GM21423 (cell line): ENCODE measurements around the gene HSPBAP1.
"Not testable (repeated sequence)": the region's sequence is repeated elsewhere in the genome, so short reads cannot be mapped to it uniquely, and the experiment has no call there.

ENCODE experiments used
- ATAC-seq: cut with Tn5 transposase; IDR thresholded peaks from one replicate; pipeline ENCODE4 v1.9.1; 2021; ENCODE audit warnings: mild to moderate bottlenecking, moderate library complexity; ENCODE audit not compliant: unreplicated experiment

The HSPBAP1 gene

DNA sequence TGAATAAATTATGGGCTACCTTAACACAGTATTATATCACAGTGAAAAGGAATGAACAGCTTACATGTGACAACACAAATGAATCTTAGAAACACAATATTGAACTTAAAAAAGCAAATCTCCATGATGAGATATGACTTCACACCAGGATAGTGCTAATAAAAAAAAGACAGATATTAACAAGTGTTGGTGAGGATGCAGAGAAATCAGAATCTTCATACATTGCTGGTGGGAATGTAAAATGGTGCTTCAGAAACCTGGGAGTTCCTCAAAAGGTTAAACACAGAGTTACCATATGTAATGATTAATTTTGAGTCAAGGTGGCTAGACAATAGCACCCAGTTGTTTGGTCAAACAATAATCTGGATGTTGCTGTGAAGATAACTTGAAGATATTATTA is 51.4 kb downstream of the HSPBAP1 start:
- ATAC-seq = no peak

DNA sequence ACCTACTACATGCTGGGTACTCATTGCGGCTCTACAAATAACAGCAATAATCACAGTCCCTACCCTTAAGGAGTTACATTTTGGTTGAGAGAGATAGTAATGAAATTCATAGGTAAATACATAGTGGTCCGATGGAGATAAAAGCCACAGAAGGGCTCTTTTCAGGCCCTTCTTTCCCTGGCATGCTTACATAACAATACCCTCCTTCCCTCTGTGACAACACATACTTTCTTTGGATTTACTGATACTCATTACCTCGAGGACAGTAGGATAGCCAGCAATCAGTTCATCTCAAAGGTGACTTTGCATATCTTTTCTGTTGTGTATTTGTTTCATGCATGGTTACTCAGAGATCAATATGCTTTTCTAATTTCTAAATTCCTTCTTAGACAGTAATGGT is 54.5 kb downstream of the HSPBAP1 start:
- ATAC-seq = no peak

DNA sequence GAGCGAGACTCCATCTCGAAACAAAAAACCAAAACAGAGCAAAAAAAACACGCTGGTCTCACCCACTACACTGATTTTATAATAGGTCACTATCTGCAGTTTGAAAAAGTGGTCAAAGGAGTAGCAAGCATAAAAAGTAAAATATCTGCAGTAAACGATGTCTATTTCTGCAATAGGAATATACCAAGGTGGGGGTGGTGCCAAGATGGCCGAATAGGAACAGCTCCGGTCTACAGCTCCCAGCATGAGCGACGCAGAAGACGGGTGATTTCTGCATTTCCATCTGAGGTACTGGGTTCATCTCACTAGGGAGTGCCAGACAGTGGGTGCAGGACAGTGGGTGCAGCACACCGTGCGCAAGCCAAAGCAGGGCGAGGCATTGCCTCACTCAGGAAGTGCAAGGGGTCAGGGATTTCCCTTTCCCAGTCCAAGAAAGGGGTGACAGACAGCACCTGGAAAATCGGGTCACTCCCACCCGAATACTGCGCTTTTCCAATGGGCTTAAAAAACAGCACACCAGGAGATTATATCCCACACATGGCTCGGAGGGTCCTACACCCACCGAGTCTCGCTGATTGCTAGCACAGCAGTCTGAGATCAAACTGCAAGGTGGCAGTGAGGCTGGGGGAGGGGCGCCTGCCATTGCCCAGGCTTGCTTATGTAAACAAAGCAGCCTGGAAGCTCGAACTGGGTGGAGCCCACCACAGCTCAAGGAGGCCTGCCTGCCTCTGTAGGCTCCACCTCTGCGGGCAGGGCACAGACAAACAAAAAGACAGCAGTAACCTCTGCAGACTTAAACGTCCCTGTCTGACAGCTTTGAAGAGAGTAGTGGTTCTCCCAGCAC is 60.7 kb downstream of the HSPBAP1 start:
- ATAC-seq = not testable (repeated sequence)

DNA sequence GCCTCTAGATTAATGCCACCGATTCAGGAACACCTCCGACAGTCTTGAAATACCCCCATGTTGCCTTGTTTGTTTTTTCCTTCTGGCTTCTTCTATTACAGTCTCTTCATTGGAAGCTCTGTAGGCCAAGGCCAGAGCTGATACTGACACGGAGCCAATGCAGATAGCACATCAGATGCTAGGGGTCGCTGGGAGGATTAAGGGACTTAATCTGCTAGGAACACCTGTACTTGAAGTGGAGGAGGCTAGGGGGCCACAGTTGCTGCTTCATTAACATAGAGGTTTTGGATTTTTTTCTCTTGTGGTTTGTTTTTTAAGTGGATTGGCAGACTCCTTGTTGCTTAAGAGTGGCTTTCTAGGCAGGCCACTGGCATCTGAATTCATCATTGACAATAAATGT is 63.4 kb downstream of the HSPBAP1 start:
- no peak for ATAC-seq

DNA sequence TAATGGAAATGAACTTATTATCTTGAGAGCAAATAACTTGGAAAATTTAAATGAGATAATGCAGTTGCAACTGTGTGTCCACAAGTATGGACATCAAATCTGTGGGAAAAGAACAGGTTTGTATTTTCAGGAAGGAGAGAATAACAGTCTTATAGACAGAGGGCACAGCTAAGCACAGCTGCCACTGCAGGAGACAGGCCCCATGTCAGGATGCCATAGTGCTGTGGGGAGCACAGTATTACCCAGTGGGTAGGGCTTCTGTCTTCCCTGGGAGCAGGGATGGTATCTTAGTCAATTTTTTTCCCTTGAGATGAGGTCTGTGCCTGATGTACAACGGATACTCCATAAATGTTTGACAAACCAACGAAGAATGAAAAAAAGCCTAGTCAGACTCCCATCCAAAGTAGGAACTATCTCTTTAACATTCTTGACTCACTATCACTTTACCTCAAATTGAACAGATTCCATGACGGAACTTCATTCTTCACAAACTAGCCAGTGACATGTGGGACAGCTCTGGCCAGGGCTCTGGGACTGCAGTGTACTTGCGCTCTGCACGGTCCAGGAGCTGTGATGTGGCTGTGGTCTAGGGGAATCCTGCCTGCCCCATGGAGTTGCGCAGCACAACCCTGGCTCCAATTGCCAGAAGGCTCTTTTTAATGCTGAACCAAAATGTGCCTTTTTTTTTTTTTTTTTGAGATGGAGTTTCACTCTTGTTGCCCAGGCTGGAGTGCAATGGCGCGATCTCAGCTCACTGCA is 64.7 kb downstream of the HSPBAP1 start:
- no peak for ATAC-seq

DNA sequence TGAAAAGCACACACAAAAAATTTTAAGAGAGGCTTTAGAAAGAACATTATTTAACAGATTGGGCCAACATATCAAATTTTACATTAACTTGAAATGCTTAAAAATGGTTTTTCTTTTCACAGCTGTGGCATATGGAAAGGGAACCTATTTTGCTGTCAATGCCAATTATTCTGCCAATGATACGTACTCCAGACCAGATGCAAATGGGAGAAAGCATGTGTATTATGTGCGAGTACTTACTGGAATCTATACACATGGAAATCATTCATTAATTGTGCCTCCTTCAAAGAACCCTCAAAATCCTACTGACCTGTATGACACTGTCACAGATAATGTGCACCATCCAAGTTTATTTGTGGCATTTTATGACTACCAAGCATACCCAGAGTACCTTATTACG is 65.4 kb downstream of the HSPBAP1 start:
- no peak for ATAC-seq

DNA sequence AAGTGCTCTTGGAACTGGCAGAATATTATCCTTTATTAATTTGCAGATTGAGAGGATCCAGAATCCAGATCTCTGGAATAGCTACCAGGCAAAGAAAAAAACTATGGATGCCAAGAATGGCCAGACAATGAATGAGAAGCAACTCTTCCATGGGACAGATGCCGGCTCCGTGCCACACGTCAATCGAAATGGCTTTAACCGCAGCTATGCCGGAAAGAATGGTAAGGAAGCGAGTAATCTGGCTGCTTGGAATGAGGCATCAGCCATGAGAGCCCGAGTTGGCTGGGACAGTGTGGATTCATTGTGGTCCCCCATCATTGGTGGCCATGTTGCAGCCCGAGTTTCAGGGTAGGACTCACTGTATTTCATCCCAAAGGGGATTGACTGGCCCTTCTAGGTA is 65.9 kb downstream of the HSPBAP1 start:
- ATAC-seq = no peak

DNA sequence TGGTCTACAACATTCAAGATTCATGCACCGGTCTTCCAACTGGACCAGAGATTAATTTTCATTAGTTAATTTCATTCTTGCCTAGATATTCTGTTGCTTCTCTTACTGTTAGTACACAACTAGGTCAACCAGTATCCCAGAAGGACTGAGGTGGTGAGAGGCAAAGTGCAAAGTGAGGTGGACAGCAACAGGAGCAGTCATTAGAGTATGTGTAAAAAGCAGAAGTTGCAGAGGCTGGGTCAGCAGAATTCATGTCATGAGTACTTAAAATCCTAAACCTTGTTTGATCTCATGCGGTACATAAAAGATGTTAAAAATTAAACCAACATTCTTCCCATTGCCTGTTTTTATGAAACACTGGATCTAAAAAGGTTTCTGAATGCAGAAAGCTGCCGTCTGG is 66.3 kb downstream of the HSPBAP1 start:
- no peak for ATAC-seq

DNA sequence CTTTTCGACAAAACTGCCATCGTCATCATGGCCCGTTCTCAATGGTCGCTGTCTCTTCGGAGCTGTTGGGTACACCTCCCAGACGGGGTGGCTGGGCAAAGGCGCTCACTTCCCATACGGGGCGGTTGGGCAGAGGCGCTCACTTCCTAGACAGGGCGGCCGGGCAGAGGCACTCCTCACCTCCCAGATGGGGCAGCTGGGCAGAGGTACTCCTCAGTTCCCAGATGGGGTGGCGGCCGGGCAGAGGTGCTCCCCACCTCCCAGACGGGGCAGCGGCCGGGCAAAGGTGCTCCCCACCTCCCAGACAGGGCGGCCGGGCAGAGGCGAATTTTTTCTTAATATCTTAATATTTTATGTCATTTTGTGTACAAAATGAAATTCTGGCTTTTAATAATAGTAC is 68.5 kb downstream of the HSPBAP1 start:
- ATAC-seq = no peak

DNA sequence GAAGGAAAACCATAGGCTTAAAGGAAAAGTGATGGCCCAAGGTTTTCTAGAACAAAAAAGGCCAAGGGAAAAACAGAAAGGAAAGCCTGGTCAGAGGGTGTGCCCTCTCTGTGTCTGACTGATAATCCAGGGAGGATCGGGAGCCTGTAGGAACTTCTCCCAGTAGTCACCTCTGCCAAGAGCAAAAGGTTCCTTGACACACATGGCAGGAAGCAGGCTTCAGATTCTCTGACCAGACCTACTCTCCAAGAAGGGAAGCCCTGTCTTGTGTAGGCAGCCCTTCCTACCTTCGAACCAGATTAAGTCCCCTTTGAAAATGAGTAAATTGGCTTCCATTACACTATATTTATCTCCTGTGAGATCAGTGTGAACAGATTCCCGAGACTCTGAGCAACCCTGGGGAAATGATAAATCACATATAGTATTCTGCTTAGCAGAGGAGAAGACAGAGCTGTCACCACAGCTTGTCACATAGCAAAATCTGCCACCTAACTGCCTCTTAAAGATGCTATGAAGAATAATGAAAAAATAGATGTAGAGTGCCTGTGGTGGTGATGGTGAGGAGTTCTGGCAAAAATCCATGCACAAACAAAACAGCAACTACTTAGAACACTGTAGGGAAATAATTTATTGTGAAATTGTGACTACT is 74.2 kb downstream of the HSPBAP1 start:
- ATAC-seq = no peak

DNA sequence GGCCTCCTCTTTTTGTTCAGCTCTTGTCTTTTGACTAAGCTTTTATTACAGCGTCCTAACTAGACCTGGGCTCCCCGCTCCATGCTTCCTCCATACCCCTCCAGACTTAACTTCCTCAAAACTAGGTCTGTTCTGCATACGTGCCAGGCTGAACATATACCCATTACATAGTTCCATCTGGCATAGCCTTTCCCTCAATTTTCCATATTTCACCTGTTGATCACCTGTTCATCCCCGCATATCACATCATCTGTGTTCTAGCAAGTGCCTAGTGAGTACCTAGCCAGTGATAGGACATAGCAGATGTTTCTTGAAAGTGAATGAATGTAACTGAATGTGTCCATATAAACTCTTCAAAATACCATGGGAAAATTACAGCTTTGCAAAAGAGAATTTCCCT is 77.0 kb downstream of the HSPBAP1 start:
- ATAC-seq = no peak

DNA sequence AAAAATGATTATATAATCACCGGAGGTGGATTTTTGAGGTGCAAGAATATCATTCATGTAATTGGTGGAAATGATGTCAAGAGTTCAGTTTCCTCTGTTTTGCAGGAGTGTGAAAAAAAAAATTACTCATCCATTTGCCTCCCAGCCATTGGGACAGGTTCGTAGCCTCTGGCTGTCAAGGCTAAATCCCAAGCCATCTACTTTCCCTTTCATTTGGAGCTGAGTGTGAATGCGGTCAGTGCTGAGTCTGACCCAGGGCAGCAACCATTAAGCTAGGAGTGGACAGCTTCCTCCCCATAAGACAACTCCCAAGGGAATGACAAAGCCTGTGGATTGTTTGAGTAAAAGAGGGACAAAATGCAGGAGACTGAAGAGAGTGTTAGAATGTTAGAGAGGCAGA is 79.4 kb downstream of the HSPBAP1 start:
- no peak for ATAC-seq

DNA sequence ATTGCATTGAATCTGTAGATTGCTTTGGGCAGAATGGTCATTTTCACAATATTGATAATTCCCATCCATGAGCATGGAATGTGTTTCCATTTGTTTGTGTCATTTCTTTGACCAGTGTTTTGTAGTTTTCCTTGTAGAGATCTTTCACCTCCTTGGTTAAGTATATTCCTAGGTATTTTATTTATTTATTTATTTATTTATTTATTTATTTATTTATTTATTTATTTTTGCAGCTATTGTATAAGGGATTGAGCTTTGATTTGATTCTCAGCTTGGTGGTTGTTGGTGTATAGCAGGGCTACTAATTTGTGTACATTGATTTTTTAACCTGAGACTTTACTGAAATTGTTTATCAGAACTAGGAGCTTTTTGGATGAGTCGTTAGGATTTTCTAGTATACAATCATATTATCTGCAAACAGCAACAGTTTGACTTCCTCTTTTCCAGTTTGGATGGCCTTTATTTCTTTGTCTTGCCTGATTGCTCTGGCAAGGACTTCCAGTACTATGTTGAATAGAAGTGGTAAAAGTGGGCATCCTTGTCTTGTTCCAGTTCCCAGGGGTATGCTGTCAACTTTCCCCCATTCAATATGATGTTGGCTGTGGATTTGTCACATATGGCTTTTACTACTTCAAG is 82.9 kb downstream of the HSPBAP1 start:
- ATAC-seq = not testable (repeated sequence)

DNA sequence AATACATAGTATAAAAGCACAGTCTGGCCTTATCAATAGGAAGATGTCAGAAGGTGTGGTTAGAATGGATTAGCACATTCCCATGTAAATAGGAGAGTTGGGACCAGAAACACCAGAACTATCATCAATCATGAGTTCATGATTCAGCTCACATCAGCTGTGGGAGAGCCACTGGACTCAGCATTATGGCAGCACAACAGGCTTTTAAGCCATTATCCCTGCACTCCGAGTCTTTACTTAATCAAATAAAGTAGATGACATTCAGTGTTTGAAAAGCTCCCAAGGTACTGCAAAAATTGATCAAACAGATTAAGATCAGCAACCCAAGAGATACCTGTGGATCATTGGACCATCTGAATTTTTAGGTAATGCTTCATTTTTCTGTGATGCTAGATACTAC is 88.3 kb downstream of the HSPBAP1 start:
- no peak for ATAC-seq

DNA sequence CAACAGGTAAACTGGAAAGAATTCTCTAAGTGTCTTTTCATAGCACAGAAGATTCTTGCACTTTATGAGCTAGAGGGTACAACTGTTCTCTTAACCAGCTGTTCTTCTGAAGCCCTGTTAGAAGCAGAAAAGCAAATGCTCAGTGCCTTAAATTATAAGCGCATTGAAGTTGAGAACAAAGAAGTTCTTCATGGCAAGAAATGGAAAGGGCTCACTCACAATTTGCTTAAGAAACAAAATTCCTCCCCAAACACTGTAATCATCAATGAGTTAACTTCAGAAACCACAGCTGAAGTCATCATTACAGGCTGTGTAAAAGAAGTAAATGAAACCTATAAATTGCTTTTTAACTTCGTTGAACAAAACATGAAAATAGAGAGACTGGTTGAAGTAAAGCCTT is 93.4 kb downstream of the HSPBAP1 start:
- no peak for ATAC-seq

DNA sequence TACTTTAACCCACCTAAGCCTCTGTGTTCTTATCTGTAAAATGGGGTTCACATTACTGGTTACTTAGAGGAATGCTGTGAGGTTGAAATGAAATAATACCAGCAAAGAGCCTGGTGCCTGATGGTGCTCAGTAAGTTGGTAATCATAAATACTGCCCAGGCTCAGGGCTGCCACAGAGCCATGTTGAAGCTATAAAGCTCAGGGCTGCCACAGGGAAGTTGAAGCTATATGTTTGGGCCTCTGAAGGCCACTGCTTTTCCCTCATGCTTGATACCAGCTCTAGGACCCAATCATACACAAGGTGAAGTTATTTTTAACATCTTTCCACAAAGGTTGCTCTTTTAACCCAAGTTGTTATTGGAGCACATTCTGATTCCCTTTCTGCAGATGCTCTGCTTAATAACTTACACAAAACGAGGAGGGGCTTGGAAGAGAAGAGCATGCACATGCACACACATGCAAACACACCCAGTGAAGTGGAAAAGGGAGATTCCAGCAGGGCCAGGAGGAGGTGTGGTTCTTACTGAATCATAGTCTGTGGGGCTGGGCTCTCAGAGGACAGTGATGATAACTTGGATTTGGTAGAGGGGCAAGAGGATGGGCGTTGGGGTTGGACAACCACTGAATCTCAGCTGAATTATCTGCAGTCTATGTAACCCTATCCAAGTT is 95.5 kb downstream of the HSPBAP1 start:
- ATAC-seq = peak; percentile 69

DNA sequence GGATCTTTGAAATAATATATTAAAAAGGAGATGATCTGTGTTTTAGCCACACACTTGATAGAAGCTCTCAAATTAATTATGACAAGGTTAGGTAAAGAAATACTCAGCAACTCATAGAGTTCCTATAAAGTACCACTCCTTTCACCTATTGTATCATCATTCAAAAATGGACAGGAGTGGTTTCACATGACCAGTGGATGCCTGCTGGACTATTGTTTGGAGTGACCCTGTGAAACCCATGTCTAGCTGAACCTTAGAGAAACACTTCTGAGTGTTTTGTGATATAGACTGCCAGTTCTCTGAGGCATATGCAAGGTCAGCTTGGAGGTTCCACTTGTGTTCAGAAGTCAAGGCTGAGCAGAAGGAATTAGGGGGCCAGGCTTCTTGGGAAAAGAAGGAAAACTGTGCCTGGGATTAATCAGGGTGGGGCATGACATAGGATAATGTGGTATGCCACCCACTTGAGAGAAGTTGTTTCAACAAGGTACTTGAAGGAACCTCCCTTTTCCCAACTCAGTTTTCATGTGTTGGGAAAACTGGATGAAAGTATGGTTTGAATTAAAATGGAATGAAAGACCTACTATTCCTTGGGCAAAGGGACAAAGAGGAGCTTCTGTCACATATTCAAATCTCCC is 97.6 kb downstream of the HSPBAP1 start:
- ATAC-seq = no peak

DNA sequence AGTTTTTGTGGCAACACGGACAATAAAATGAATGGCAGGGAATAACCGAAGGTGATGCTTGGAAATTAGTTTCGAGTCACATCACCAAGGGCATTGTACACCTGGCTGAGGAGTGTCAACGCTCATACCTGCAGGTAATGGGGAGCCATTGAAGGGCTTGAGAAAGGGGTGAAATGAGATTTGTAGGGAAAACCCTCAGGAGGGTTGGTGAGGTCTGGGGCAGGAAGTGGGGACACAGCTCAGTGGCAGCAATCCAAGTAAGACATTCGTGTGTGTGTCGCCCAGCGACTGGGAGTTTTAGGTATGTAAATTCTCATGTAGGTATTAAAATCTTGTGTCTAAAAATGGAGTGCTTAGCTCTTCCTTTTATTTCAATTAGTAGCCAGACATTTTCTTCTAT is 98.7 kb downstream of the HSPBAP1 start:
- no peak for ATAC-seq

DNA sequence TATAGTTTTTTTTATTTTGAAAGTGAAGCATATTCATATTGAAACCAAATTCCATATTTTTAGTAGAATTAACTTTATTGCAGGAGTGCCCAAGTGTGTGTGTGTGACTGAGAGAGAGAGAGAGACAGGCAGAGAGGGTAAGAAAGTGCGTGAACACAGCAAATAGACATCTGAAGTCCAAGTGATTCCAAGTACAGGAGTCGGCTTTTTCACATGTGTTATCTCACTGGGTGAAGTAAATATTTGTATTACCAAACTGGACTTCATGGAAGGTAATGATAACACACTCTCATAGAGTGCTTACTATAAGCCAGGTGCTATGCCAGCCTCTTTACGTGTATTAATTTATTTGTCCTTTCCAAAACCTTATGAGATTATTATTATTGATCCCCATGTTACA is 101.0 kb downstream of the HSPBAP1 start:
- ATAC-seq = no peak

DNA sequence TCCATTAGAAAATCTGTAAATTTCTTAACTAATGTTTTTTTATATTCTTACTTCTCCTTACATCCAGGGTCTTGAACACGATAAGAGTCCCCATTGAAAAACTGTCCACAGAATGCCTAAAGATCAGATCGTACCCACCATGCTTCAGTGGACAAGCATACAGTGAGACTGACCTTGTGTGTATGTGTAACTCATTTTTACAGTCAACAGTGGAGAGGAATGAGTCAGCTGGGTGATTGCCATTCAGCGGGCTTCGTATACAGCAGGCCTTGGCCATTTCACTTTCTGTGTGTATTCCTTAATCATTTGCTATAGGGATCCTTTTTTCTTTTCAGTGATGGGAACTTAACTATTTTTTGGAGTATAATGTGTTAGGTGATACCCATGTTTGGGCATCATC is 102.4 kb downstream of the HSPBAP1 start:
- ATAC-seq = peak; percentile 75
